GM10266 (cell line): ENCODE results near the gene TRIM62.
A peak's percentile ranks its signal among the peaks of the same experiment; 100 is the strongest.
"Not testable (repeated sequence)": the region's sequence is repeated elsewhere in the genome, so short reads cannot be mapped to it uniquely, and the experiment has no call there.

Experiments
- DNase-seq: peaks from one replicate; pipeline ENCODE4 v3.0.0; 2012; ENCODE audit errors: extremely low spot score
- TF ChIP-seq, protein P1 (sequence below): IDR thresholded peaks from 2 replicates; pipeline ENCODE4 v1.5.1; 2012; ENCODE audit warnings: mild to moderate bottlenecking, low read depth; ENCODE audit not compliant: control insufficient read depth, insufficient read depth; ENCODE audit errors: missing control alignments

The TRIM62 gene

DNA sequence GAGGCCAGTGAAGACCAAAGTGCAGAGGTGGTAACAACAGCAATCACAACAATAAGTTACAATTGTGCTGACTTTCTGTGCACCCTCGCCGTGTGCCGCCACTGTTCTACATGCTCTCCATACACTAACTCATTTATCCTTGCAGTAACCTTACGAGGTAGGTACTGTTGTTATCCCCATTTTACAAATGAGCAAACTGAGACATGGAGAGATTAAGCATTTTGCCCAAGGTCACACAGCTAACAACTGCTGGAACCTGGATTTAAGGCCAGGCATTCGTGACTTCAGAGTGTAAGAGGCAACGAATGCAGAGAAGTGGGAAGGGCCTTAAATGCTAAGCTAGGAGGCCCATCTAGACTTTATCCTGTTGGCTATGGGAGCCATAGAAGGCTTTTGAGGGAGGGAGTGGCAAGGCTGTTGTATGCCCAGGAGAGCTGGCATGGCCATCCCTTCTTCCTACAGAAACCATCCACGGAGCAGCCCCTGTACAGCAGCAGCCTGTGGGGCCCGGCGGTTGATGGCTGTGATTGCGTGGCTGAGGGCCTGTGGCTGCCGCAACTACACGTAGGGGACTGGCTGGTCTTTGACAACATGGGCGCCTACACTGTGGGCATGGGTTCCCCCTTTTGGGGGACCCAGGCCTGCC lies 64.3 kb downstream of the TRIM62 start:
- TF ChIP-seq, protein P1, sequence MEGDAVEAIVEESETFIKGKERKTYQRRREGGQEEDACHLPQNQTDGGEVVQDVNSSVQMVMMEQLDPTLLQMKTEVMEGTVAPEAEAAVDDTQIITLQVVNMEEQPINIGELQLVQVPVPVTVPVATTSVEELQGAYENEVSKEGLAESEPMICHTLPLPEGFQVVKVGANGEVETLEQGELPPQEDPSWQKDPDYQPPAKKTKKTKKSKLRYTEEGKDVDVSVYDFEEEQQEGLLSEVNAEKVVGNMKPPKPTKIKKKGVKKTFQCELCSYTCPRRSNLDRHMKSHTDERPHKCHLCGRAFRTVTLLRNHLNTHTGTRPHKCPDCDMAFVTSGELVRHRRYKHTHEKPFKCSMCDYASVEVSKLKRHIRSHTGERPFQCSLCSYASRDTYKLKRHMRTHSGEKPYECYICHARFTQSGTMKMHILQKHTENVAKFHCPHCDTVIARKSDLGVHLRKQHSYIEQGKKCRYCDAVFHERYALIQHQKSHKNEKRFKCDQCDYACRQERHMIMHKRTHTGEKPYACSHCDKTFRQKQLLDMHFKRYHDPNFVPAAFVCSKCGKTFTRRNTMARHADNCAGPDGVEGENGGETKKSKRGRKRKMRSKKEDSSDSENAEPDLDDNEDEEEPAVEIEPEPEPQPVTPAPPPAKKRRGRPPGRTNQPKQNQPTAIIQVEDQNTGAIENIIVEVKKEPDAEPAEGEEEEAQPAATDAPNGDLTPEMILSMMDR: no peak
- DNase-seq: no peak

GRCh38 chr1:33111965-33112364 lies 69.9 kb downstream of the TRIM62 start:
- TF ChIP-seq, protein P1: peak; percentile 36
- no peak for DNase-seq

DNA sequence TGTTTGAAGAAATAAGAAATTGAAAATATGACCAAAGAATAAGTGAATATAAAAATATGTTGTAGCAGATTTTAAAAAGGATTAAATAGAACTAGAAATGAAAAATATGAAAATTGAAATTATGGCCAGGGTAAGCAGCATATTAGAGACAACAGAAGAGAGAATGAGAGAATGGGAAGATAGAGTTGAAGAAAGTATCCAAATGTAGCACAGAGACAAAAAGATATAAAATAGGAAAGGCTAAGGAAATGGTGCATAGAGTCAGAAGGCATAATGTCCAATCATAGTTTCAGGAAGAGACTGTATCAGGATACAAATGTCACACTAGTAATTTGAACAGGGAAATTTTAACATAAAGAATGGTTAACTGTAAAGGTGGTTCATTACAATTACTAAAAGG lies 71.4 kb downstream of the TRIM62 start:
- TF ChIP-seq, protein P1: no peak

GRCh38 chr1:33100119-33100415 lies 81.8 kb downstream of the TRIM62 start:
- not testable (repeated sequence) for DNase-seq

More for the DNA sequence above, 71.4 kb downstream of the TRIM62 start:
- DNase-seq: no peak

GRCh38 chr1:33099290-33100118 lies 82.3 kb downstream of the TRIM62 start:
- no peak for DNase-seq
- TF ChIP-seq, protein P1: no peak

GRCh38 chr1:33098371-33098770 lies 83.5 kb downstream of the TRIM62 start:
- no peak for DNase-seq
- TF ChIP-seq, protein P1: no peak

GRCh38 chr1:33097762-33098161 lies 84.1 kb downstream of the TRIM62 start:
- no peak for DNase-seq
- TF ChIP-seq, protein P1: no peak
